Epidermal melanocyte (primary cell): Measurements from ENCODE around the gene IFNL1.
"Not testable (repeated sequence)": the region's sequence is repeated elsewhere in the genome, so short reads cannot be mapped to it uniquely, and the experiment has no call there.

Source experiments
- DNase-seq: peaks from one replicate; pipeline ENCODE4 v3.0.0; 2011; ENCODE audit warnings: low spot score; ENCODE audit not compliant: insufficient read length

Gene IFNL1

DNA sequence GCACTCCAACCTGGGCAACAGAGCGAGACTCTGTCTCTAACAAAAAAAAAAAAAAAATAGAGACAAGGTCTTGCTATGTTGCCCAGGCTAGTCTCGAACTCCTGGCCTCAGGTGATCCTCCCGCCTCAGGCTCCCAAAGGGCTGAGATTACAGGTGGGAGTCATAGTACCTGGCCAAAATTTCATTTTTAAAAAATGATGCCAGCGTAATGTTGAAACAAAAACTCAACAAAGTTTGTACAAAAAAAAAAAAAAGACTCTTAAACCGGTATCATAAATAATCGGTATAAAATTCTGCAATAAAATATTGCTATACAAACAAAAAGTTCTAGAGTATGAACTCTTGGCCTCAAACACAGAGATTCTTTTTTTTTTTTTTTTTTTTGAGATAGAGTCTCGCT is 36.1 kb downstream of the IFNL1 start:
- no peak for DNase-seq

GRCh38 chr19:39332738-39333137 is 36.5 kb downstream of the IFNL1 start:
- DNase-seq: not testable (repeated sequence)

DNA sequence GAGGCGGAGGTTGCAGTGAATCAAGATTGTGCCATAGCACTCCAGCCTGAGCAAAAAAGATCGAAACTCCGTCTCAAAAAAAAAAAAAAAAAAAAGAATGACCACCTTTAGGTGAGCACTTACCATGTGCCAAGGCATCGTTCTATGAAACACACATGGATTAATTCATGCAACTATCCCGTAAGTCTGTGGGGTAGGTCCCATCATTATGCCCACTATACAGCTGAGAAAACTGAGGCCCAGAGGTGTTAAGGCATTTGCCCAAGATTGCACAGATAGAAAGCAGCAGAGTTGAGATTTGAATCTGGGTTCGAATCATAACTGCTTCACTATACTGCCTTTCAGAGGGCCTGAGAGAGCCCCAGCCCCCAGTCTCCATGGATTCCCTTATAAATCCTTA is 37.3 kb downstream of the IFNL1 start:
- no peak for DNase-seq

GRCh38 chr19:39334444-39334976 is 38.3 kb downstream of the IFNL1 start:
- DNase-seq: no peak

GRCh38 chr19:39335168-39335548 is 39.0 kb downstream of the IFNL1 start:
- no peak for DNase-seq

DNA sequence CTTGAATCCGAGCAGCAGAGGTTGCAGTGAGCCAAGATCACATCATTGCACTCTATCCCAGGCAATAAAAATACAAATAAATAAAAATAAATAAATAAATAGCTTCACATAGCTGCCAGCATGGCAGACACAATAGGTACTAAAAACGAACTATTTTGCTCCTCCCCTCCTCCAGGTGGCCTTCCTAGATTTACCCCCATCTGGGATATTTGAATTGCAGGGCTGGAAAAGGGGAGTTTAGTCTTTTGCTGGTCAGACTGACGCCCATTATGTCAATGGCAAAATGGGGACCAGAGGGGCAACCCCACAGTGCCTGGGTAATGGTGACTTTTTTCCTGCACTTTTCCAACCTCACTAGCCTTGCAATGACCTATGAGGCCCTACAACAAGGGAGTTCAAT is 40.3 kb downstream of the IFNL1 start:
- DNase-seq: no peak

DNA sequence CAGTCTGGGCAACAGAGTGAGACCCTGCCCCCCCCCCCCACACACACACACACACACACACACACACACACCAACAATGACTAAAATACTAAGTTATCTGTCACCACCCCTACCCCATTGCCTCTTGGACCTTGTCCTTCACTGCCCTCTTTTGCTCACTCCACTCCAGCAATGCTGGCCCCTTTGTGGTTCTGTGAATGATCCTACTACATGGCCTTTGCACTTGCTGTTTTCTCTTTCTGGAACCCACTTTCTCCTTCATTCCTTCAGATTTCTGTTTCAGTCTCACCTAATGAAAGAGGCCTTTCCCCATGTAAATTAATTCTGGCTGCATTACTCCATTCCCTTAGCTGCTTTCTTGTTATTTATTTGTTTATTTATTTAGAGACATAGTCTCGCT is 43.5 kb downstream of the IFNL1 start:
- no peak for DNase-seq

DNA sequence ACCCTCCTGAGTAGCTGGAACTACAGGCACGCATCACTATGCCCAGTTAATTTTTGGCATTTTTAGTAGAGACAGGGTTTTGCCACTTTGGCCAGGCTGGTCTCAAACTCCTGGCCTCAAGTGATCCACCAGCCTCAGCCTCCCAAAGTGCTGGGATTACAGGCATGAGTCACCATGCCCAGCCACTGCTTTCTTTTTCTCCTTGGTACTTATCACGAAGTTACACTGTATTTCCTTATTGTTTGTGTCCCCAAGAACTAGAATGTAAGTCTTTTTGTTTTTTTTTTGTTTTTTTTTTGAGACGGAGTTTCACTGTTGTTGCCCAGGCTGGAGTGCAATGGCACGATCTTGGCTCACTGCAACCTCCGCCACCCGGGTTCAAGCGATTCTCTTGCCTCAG is 43.9 kb downstream of the IFNL1 start:
- DNase-seq: not testable (repeated sequence)

- DNase-seq: peak; percentile 49
Measured at GRCh38 chr19:39341129-39341718, 45.0 kb downstream of the IFNL1 start.

DNA sequence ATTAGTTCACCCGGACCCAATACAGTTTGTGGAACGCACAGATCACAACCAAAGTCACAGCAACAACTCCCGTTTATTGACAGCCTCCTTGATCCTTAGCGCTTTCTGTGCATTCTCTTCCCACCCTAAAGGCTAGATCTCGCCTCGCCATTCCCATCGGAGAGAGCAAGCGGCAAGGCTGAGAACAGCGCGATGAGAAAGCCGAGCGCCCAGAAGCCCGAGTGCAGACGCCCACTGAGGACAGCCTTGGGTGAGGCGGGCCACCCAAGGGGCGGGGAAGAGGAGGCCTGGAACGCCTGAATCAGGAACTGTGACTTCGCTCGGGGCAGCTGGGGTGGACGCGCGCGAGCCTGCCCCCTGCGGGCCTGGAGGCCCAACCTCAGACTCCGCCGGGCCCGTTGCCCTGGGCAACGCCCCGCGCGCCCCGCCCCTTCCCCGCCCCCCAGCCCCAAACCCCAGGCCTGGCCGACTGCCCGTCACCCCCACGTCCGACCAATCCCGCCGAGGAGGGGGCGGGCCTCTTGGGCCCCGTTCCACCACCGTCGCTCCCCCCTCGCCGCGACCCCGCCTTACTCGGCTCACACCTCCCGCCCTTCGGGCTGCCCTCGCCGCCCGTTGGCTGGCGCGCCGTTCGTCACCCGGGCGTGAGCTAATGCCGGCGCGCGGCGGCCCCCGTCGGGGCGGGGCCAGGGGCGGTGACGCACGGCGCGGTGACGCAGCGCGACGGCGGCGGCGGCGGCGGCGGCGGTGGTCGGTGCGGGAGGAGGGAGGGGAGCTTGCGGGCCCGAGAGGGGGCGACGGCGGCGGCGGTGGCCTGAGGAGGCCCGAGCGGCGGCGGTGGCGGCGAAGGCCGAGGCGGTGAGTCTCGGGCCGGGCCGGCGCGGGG is 45.8 kb downstream of the IFNL1 start, which contains the start of gene SAMD4B:
TSS of gene SAMD4B (plus strand) at position 703 of the 886 bp plus-strand sequence. CDS start 14,473 bp downstream, outside the sequence.
- DNase-seq: peak; percentile 96

GRCh38 chr19:39342647-39343305 is 46.6 kb downstream of the IFNL1 start:
- DNase-seq: no peak

DNA sequence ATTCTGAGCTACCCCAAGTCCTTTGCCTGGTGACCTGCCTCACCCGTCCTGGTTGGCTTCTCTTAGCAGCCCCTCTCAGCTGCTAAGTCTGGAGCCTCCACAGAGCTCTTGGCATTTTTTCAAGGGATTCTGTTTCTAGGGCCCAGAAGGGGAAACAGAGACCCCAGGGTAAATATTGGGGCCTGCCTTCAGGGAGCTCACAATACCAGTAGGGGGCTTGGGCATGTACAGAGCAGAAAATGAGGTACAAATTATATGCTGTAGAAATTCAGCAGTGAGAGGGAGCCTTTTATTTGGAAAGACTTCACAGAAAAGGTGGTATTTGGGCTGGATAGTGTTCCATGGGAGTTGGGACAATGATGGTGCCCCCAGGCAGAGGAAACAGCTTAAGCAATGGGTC is 49.7 kb downstream of the IFNL1 start:
- DNase-seq: no peak

DNA sequence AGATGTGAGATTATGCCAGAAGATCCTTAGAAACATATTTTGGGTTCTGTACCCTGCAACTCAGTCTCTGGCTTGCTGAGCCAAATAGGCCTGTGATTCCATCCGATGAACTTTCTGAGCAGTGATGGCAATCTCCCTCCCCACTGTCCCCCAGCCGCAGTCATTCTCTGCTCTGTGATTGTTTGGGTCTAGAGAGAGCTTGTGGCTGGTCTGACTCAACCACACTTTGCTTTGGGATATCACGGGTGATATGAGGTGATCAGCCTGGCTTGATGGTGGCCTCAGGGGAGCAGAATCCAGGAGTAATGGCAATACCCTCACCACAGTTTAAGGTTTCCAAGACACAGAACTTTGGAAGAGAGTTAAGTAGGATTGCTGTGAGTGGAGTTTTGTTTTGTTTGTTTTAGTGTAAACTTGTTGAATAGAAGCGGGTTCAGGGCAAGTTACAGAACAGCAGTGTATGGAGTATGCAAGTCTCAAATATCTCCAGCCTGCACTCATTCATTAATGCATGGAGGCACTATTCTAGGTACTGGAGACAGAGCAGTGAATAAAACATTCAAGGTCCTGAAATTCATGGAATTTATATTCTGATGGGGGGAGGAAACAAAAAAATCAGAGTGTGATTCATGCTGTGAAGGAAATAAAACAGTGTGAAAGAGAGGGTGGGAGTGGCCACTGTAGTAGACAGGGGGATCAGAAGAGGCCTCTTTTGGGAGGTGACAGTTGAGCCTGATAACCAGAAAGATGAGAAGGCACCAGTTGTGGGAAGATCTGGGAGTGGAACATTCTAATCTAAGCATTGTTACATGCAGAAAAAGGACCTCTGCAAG is 51.3 kb downstream of the IFNL1 start:
- no peak for DNase-seq
